DMS53 treated with DMSO at 0.1 percent for 48 hours (cell line): ENCODE results near the gene TBL1X.
"Not testable (repeated sequence)": the region's sequence is repeated elsewhere in the genome, so short reads cannot be mapped to it uniquely, and the experiment has no call there.

Experiments
- DNase-seq: peaks from one replicate; lab custom pipeline; 2025; ENCODE audit not compliant: unreplicated experiment; lab: John Stamatoyannopoulos, UW

The TBL1X gene

GRCh38 chrX:9746148-9746888, 281.5 kb downstream of the TBL1X start:
- DNase-seq, result no peak

- DNase-seq, result no peak
These were observed 282.8 kb downstream of the TBL1X start for GRCh38 chrX:9747644-9748043.

- DNase-seq, result no peak
These were observed 284.4 kb downstream of the TBL1X start for GRCh38 chrX:9749146-9749692.

GRCh38 chrX:9757366-9757765, 292.5 kb downstream of the TBL1X start:
- DNase-seq, result no peak

GRCh38 chrX:9758021-9758638, 293.3 kb downstream of the TBL1X start:
- DNase-seq, result no peak

- DNase-seq, result no peak
These were observed 294.5 kb downstream of the TBL1X start for GRCh38 chrX:9759337-9759736.

GRCh38 chrX:9765072-9765736, 300.3 kb downstream of the TBL1X start:
- DNase-seq, result no peak

- no peak for DNase-seq
These were observed 300.9 kb downstream of the TBL1X start, which contains the start of gene GPR143 for GRCh38 chrX:9765737-9766097. Gene GPR143, minus strand, starts transcription at chrX:9765847. Its CDS starts 30 bp downstream, at chrX:9765817.

- no peak for DNase-seq
These were observed 302.5 kb downstream of the TBL1X start for GRCh38 chrX:9767375-9767774.

GRCh38 chrX:9768321-9768839, 303.5 kb downstream of the TBL1X start:
- DNase-seq, result not testable (repeated sequence)

- DNase-seq, result no peak
These were observed 305.5 kb downstream of the TBL1X start for GRCh38 chrX:9770319-9770718.

- DNase-seq, result no peak
These were observed 308.1 kb downstream of the TBL1X start for GRCh38 chrX:9772943-9773342.

- no peak for DNase-seq
These were observed 311.1 kb downstream of the TBL1X start for GRCh38 chrX:9775930-9776329.

GRCh38 chrX:9781941-9782340, 317.1 kb downstream of the TBL1X start:
- no peak for DNase-seq

GRCh38 chrX:9784332-9784731, 319.5 kb downstream of the TBL1X start:
- DNase-seq, result no peak

GRCh38 chrX:9785254-9785943, 320.5 kb downstream of the TBL1X start:
- no peak for DNase-seq

- no peak for DNase-seq
These were observed 321.3 kb downstream of the TBL1X start, which contains the start of gene SHROOM2 for GRCh38 chrX:9785944-9786797. Gene SHROOM2, plus strand, starts transcription at chrX:9786429. Its CDS starts 117 bp downstream, at chrX:9786546.

- DNase-seq, result no peak
These were observed 322.2 kb downstream of the TBL1X start for GRCh38 chrX:9786798-9787635.

- DNase-seq, result no peak
These were observed 324.1 kb downstream of the TBL1X start for GRCh38 chrX:9788911-9789310.
